Measurements from ENCODE around the gene SMIM32.

The SMIM32 gene

GRCh38 chr5:136192526-136193321, at the start of gene SMIM32:
Gene SMIM32, minus strand, starts transcription at chr5:136193162. Its CDS starts 638 bp downstream, at chr5:136192524.
- DNase-seq, result no peak

GRCh38 chr5:136242611-136243010, 49.6 kb upstream of the SMIM32 start:
- no peak for DNase-seq

- DNase-seq, result no peak
Observed at GRCh38 chr5:136242136-136242535, 49.2 kb upstream of the SMIM32 start.

- no peak for DNase-seq
Observed at GRCh38 chr5:136240894-136241293, 47.9 kb upstream of the SMIM32 start.

GRCh38 chr5:136236479-136237083, 43.6 kb upstream of the SMIM32 start:
- no peak for DNase-seq

GRCh38 chr5:136235321-136235720, 42.4 kb upstream of the SMIM32 start:
- DNase-seq, result no peak

GRCh38 chr5:136232316-136232715, 39.4 kb upstream of the SMIM32 start:
- DNase-seq, result no peak

GRCh38 chr5:136230176-136230575, 37.2 kb upstream of the SMIM32 start:
- no peak for DNase-seq

GRCh38 chr5:136228136-136228757, 35.3 kb upstream of the SMIM32 start:
- no peak for DNase-seq

GRCh38 chr5:136226401-136226800, 33.4 kb upstream of the SMIM32 start:
- no peak for DNase-seq

- DNase-seq, result no peak
Observed at GRCh38 chr5:136225796-136226195, 32.8 kb upstream of the SMIM32 start.

GRCh38 chr5:136222580-136223235, 29.7 kb upstream of the SMIM32 start:
- no peak for DNase-seq

GRCh38 chr5:136221340-136221739, 28.4 kb upstream of the SMIM32 start:
- no peak for DNase-seq

- no peak for DNase-seq
Observed at GRCh38 chr5:136216230-136216629, 23.3 kb upstream of the SMIM32 start.

GRCh38 chr5:136215812-136216211, 22.9 kb upstream of the SMIM32 start:
- no peak for DNase-seq

GRCh38 chr5:136213919-136214493, 21.0 kb upstream of the SMIM32 start:
- DNase-seq, result no peak

- peak; percentile 63 to 64 for DNase-seq
Observed at GRCh38 chr5:136212252-136212721, 19.3 kb upstream of the SMIM32 start.

- DNase-seq, result no peak
Observed at GRCh38 chr5:136211282-136212040, 18.5 kb upstream of the SMIM32 start.

- DNase-seq, result no peak
Observed at GRCh38 chr5:136210259-136210658, 17.3 kb upstream of the SMIM32 start.

GRCh38 chr5:136209346-136209910, 16.5 kb upstream of the SMIM32 start:
- DNase-seq, result no peak

GRCh38 chr5:136208916-136209315, 16.0 kb upstream of the SMIM32 start:
- DNase-seq, result no peak

GRCh38 chr5:136207631-136208030, 14.7 kb upstream of the SMIM32 start:
- no peak for DNase-seq
